Measurements from ENCODE around the gene PSD4.

DNA sequence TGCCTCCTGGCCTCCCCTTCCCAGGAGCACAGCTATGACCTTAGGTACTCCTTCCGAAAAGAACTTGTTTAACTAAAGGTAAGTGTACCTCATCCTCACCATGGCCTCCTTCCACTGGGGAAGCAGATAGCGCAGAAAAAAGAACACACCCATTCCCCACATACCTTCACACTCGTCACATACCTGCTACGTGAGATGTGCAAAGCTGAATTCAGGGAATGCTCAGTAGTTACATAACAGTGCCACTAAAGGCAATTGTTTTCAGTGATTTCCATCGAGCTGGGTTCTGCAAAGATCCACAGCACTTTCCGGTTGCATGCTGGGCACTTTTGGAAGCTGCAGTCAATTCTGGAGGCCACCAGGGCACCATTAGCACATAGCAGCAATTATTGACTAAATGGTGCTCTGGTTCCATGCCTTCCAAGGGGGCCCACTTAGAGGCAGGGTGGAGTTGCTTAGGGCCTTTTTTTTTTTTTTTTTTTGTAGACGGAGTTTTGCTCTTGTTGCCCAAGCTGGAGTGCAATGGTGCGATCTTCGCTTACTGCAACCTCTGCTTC, 63.9 kb downstream of the PSD4 start:
- no peak for TF ChIP-seq POLR2AphosphoS5 (IDR thresholded peaks at IDR 0.05)
- TF ChIP-seq, protein P1, sequence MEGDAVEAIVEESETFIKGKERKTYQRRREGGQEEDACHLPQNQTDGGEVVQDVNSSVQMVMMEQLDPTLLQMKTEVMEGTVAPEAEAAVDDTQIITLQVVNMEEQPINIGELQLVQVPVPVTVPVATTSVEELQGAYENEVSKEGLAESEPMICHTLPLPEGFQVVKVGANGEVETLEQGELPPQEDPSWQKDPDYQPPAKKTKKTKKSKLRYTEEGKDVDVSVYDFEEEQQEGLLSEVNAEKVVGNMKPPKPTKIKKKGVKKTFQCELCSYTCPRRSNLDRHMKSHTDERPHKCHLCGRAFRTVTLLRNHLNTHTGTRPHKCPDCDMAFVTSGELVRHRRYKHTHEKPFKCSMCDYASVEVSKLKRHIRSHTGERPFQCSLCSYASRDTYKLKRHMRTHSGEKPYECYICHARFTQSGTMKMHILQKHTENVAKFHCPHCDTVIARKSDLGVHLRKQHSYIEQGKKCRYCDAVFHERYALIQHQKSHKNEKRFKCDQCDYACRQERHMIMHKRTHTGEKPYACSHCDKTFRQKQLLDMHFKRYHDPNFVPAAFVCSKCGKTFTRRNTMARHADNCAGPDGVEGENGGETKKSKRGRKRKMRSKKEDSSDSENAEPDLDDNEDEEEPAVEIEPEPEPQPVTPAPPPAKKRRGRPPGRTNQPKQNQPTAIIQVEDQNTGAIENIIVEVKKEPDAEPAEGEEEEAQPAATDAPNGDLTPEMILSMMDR (IDR thresholded peaks at IDR 0.05): no peak
- no peak for TF ChIP-seq POLR2A (IDR thresholded peaks at IDR 0.05)
